Right renal pelvis (tissue), 4 donors: ENCODE measurements around the gene MNX1. TPM values are rescaled to one million over a fixed set of nuclear protein-coding genes. Genes with fewer than 3 reads are reported as not detected.

Experiments used
- DNase-seq, 4 donors: peaks; one replicate each; pipeline ENCODE4 v3.0.0-alpha.2; 2013; ENCODE audit warnings: low read depth in 4 of 4, low spot score in 3 of 4, missing footprints in 1 of 4
- polyA plus RNA-seq, 4 donors: library from polyadenylated mRNA; unstranded; fragments of 120-200 nt; gene quantifications; one replicate each; pipeline ENCODE4 v1.2.1, GENCODE V29; 2013; ENCODE audit not compliant: insufficient read length in 4 of 4

MNX1 gene
- polyA plus RNA-seq, 4 donors, result 0.16 TPM; not detected in 3

DNA sequence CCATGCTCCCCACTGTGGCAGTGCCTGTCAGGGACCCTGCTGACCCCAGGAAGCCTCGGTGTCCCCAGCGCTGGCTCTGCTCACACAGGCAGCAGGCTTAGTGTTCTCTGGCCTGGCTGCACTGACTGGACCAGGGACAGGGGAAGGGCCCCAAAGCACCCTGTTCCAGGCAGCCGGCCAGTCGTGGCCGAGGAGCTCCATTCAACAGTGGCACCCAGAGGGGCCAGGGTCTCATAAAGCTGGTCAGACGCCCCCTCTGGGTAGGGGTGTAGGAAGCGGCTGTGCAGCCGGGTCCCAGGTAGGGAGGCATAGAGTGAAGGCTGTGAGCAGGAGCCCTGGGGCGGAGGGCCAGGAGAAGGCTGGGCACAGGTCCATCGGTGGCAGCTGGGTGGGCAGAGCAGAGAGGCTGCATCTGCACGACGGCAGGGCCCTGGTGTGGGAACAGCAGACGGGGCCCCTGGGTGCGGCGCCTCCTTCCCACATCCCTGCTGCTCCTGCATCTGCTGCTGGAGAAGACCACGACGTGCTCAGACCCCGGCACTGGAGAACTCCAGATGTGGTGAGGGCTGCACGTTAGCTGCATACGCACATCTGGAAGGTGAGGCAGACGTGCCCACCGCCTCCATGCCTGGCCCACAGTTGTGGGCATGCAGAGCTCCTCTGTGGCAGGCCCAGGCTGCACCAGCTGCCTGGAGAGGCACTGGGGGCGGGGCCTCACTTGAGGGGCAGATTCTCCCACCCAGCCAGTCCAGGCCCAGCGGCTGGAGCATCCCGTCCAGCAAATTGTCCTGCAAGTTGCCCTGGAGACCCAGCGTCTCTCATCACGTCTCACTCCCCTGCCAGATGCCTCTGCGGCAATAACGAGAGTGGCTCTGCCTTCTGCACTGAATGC, 25.1 kb downstream of the MNX1 start:
- DNase-seq, result no peak

DNA sequence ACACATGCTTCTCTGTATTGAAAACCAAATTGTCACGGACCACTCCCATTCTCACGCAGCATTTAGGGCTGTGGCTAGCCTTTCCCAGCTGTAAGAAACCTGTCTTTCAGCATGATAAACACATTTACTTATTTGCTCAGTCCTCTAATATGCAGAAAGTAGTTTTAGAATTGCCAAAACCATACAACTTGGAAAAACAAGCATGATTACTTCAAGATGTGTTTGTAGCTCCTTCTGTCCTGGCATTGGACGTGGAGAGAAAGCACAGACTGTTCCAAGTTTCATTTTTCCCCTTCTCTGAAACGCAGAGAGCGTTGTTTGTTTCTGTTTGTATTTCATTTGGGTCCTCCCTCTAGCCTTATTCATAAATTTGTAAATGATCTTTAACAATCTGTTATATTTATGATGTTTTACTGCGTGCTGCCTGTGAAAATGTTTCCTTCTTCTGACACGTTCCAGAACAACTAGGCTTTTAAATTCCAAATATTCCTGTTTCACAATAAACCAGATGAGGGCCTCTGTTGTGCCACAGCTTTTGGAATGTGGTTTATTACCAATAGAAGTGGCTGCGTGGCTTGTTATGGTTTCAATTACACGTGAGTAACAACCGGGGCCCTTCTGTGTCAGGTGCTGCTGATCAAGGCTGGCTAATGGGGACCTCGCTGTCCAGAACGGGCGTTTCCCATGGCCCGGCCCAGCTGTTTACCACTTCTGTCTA, 26.1 kb downstream of the MNX1 start:
- no peak for DNase-seq

DNA sequence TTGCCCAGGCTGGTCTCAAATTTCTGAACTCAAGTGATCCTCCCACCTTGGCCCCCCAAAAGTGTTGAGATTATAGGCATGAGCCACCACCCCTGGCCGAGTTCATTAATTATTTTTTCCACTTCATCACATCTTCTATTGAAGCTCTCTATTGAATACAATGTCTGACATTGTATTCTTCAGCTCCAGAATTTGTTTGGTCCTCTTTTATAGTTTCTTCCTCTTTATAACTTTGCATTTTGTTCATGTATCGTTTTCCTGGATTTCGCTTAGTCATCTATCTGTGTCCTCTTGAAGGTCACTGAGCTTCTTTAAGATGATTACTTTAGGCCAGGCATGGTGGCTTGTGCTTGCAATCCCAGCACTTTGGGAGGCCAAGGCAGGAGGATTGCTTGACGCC, 30.8 kb downstream of the MNX1 start:
- DNase-seq, result no peak

DNA sequence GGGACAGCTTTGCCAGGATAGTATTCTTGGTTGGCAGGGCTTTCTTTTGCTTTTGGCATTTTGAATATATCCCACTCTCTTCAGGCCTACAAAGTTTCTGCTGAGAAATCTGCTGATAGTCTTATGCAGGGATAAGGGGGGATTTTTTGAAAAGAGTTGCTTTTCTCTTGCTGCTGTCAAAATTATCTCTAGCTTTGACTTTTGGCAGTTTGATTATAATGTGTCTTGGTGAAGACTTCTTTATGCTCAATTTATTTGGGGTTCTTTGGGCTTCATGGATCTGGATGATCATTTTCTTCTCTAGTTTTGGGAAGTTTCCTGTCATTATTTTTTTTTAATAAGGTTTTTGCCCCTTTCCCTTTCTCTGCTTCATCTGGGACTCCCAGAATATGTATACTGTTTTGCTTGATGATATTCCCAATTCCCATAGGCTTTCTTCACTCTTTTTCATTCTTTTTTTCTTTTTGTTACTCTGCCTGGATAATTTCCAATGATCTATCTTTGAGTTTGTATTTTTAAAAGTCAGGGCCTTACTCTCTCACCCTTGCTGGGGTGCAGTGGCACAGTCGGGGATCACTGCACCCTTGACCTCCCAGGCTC, 31.4 kb downstream of the MNX1 start:
- DNase-seq, result no peak

DNA sequence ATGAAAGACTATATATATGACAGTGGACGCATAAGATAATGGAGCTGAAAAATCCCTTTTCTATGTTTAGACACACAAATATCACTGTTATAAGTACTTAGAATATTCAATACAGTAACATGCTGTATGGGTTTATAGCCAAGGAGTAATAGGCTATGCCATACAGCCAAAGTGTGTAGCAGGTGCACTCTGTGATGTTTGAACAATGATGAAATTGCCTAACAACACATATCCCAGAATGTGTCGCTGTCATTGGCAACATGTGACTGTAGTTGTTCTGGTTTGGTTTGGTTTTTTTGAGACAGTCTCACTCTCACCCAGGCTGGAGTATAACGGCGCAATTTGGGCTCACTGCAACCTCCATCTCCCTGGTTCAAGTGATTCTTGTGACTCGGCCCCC, 34.8 kb downstream of the MNX1 start:
- no peak for DNase-seq

DNA sequence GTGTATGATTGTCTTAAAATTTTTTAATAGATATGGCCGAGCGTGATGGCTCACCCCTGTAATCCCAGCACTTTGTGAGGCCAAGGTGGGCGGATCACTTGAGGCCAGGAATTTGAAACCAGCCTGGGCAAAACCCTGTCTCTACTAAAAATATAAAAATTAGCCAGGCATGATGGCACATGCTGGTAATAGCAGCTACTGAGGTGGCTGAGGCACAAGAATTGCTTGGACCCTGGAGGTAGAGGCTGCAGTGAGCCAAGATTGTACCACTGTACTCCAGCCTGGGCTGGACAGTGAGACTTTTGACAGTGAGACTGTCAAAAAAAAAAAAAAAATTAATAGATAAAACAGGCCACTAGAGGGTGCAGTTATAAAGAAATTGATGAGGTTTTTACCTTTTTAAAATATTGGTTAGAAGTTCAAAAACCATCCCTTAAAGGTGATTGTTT, 40.5 kb downstream of the MNX1 start:
- DNase-seq, result no peak

DNA sequence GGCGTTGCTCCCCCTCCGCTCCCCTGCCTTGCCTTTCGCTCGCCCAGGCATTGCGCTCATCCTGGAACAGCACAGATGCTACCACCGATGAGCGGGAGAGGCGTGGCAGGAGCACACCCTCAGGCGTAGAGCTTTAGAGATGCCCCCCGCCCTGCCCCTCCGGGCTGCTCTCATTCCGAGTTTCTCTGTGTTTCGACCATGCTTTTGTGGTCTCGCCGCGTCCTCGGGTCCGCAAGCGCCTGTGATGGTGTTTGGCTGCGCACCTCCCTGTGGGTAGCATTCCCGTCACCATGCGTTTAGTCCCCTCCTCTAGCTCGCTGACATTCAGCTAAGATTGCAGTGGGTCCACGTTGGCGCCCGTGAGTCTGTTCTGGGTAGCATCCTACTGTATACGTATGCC, 42.3 kb downstream of the MNX1 start:
- no peak for DNase-seq

DNA sequence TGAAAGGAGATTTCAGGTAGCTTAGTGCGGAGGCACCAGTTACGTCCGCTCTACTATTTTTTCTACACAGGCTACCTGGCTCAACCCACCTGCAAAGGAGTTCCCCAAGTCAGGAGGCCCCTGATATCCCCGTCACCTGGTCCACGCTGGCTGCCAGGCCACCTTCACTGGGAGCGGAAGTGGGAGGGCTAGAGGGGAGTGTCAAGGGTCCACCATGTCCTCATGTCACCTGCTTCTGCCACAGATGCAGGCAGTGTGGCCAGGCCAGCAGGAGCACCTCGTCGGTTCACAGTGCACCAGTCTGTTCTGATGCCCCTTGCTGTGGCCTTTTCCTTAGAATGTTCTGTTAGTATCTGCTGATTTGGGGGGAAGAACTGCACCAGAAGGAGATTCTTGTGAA, 44.1 kb downstream of the MNX1 start:
- no peak for DNase-seq

DNA sequence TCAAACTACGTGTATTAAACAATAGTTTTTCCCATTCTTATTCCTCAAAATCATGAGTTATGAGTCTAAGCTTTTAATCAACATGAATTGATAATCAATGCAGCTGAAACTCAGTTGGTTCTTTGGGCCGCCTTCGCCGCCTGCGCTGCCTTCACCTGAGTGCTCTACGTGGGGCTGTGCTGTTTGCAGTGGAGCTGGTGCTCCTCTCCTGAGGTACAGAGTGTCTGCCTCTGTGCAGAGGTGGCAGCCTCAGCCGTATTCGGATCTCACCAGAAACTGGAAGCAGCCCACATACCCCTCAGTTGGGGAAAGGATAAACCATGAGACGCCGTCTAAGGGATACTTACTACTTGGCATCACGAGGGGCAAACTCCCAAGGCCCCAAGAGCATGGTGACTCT, 45.5 kb downstream of the MNX1 start:
- DNase-seq, result no peak

DNA sequence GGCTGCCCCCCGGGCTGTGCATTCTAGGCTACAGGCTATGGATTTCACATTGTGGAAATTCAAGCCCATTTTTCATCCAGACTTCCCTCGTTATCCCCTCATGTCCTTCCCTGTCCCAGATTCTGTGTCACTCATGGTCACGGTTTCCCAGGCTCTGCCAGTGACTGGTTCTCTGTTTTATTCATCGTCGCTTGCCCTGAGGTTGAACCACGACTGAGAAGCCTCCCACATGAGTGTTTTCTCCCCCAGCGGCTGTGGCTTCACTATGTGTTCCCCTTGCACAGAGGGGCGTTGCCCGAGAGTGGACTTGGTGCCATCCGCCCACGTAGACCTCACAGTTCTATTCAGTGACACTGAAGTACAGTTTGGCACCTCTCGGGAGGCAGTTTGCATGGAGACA, 47.0 kb downstream of the MNX1 start:
- DNase-seq, result no peak

DNA sequence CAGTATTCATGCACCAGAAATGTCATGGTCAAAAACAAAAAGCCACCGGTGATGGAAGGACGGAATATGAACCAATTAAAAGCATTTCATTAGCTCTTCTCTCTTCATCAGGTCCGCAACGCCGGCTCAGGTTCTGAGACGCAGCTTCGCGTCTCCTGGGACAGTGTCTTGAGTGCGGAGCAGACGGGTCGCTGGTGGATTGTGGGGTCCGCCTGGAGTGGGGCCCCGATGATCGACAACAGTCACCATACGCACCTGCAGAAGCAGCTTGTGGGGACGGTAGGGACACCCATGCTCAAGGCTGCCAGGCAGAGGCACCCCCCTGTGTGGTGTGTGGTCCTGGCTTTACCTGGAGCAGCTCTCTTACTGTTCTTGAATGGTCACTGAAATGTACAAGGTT, 47.6 kb downstream of the MNX1 start:
- no peak for DNase-seq

DNA sequence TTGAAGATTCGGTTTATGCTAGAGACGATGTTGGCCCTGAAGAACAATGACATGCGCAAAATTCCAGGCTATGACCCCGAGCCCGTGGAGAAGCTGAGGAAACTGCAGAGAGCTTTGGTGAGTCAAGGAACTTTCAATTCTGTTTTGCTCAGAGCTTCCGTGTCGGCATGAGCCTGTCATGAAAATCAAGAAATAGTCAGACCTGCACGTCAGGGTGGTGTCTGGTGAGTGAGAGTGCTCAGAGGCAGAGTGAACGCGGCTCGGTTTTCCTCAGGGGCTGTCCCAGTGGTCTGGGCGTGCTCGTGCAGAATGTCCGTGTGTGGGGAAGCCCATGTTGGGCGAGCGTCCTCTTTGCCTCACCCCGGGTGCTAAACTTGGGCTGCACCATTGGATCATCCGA, 48.3 kb downstream of the MNX1 start:
- no peak for DNase-seq

DNA sequence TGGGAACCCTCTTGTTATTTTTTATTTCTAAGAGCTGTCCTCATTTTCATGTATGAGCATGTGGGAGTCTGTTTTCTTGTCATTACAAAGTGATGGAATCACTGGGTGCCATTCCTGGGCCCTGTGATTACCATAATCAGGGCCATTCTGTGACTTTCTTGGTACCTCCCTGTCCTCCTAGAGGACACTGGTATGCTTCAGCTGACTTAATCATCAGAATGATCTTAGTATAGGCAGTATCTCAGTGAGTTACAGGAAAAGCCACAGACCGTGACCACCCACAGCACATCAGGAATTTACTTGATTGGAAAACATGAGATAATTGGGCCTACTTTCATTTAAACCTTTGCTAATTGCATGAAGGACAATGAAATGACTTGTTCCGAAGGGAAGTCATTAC, 53.7 kb downstream of the MNX1 start:
- no peak for DNase-seq

DNA sequence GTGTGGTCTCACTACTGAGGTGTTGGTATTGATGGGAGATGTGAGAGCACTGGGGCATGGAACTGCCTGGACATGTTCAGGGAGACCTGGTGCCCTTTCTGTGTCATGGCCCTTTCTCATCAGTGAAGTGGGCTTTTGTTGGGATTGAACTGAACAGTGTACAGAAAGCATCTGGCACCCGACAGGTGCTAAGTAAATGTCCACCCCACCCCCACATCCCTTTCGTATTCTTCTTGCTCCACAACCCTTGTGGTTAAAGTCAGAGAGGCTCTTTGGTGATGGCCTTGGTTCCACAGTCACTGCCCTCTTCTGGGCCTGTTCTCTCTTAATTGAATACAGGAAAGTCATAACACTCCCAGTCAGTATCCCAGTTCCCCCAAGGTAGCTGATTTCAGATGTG, 55.5 kb downstream of the MNX1 start:
- DNase-seq, result no peak

Other genes starting within 250 kb of the MNX1 start
- 10 to 100 TPM; 44.2 to 56.2 (median 51.4) TPM for gene LMBR1, start 117.5 kb downstream of the MNX1 start, polyA plus RNA-seq
- 10 to 100 TPM; 14.8 to 19.8 (median 17.1) TPM for gene NOM1, start 61.0 kb downstream of the MNX1 start, polyA plus RNA-seq
- gene UBE3C, start 128.3 kb upstream of the MNX1 start, polyA plus RNA-seq, result 10 to 100 TPM; 39.1 to 44.9 (median 42.9) TPM